NB4 (cell line): ENCODE measurements around the gene NAB1.

ENCODE experiments used
- POLR2A ChIP-seq: IDR thresholded peaks from 2 replicates; pipeline ENCODE4 v1.6.1; 2011; ENCODE audit warnings: mild to moderate bottlenecking; ENCODE audit not compliant: insufficient read length; ENCODE audit errors: extremely low read depth
- TF ChIP-seq, protein P1 (sequence below): IDR thresholded peaks from one replicate; pipeline ENCODE4 v1.5.1; 2012; ENCODE audit warnings: low read depth, low read length

DNA sequence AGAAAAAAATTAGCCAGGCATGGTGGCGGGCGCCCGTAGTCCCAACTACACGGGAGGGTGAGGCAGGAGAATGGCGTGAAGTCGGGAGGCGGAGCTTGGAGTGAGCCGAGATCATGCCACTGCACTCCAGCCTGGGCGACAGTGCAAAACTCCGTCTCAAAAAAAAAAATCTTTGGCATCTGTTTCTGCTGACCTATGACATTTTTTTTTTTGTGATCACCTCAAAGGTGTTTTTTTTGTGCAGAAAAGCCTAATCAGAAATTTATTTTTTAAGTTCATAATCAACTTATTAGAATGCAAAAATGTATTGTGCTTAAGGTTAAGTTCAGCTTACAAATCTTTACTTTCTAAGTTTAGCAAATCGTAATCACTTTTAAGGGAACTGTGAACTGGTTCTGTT, 45.6 kb downstream of the NAB1 start:
- TF ChIP-seq, protein P1, sequence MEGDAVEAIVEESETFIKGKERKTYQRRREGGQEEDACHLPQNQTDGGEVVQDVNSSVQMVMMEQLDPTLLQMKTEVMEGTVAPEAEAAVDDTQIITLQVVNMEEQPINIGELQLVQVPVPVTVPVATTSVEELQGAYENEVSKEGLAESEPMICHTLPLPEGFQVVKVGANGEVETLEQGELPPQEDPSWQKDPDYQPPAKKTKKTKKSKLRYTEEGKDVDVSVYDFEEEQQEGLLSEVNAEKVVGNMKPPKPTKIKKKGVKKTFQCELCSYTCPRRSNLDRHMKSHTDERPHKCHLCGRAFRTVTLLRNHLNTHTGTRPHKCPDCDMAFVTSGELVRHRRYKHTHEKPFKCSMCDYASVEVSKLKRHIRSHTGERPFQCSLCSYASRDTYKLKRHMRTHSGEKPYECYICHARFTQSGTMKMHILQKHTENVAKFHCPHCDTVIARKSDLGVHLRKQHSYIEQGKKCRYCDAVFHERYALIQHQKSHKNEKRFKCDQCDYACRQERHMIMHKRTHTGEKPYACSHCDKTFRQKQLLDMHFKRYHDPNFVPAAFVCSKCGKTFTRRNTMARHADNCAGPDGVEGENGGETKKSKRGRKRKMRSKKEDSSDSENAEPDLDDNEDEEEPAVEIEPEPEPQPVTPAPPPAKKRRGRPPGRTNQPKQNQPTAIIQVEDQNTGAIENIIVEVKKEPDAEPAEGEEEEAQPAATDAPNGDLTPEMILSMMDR, result no peak
- no peak for TF ChIP-seq POLR2A
